ENCODE results near the gene IDI2.
A peak's percentile ranks its signal among the peaks of the same experiment; 100 is the strongest.

Gene IDI2

DNA sequence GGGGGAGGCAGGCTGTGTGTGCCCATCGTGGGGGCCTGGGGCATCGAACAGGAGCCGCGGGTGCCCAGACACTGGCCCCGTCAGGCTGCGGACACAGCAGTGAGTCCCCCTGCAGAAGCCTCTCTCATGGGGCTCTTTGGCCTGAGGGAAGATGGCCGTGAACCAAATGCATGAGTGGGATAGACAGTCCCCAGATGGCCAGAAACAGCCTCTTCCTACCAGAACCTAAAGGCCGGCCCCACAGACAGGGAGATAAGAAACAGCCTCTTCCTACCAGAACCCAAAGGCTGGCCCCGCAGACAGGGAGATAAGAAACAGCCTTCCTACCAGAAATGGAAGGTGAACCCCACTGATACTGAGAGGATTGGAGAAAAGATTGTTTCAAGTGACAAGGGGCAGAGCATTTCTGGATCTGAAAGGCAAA is 16.6 kb downstream of the IDI2 start:
- Histone ChIP-seq H3K4me3 (ENCODE audit: low read depth, low read length) (no peak overlapping the region), H3K36me3 (ENCODE audit: control insufficient read depth, insufficient read depth, low read length) (peaks cover 93% of the 10 kb centered on the region), H3K27ac (ENCODE audit: low read depth, low read length) (peak overlapping the region; percentile 47), H3K9ac (ENCODE audit: low read depth, low read length) (no peak overlapping the region), H3K4me1 (ENCODE audit: control insufficient read depth, insufficient read depth, low read length) (no peaks in the 10 kb centered on the region), H3K27me3 (ENCODE audit: control insufficient read depth, insufficient read depth, low read length) (no peaks in the 10 kb centered on the region), H3K9me3 (ENCODE audit: control insufficient read depth, insufficient read depth, low read length) (no peaks in the 10 kb centered on the region)

DNA sequence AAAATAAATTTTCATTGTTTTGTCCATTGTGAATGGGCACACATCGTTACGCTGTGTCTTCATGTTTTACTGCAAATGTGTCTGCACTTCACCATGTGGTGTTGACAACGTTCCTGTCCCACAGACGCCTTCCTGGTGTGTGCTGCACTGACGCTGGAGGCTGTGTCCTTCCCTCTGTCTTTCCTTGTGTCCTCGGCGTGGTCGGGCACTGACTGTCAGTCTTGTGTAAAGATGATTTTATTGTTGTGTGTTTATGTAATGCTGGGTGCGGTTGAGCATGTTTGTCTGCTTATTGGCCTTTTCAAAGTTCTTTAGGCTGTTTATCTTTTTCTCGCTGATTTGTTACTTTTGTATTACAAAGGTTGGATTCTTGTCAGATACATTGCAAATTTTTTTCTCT is 18.1 kb downstream of the IDI2 start:
- H3K27me3 ChIP-seq (ENCODE audit: control insufficient read depth, insufficient read depth, low read length) = no peaks in the 10 kb centered on the region
- H3K4me1 ChIP-seq (ENCODE audit: control insufficient read depth, insufficient read depth, low read length) = no peaks in the 10 kb centered on the region
- no peak overlapping the region for H3K27ac ChIP-seq (ENCODE audit: low read depth, low read length)
- no peak overlapping the region for H3K9ac ChIP-seq (ENCODE audit: low read depth, low read length)
- H3K9me3 ChIP-seq (ENCODE audit: control insufficient read depth, insufficient read depth, low read length) = no peaks in the 10 kb centered on the region
- peaks cover 96% of the 10 kb centered on the region for H3K36me3 ChIP-seq (ENCODE audit: control insufficient read depth, insufficient read depth, low read length)
- H3K4me3 ChIP-seq (ENCODE audit: low read depth, low read length) = no peak overlapping the region

DNA sequence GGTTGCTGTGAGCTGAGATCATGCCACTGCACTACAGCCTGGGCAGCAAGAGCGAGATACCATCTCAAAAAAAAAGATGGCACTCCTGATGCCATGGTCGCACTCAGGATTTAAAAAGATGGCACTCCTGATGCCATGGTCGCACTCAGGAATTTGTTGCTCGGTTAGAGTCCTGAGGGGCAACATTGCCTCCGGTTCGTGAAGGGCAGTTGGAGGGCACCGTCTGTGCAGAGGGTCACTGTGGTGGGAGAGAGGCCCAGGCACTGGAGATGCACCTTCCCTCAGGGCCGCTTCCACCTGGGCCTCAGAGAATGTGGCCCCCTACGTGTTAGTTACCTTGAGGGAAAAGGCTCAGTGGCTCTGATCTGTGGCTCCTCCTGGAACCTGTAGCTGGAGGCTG is 19.1 kb downstream of the IDI2 start:
- H3K27me3 ChIP-seq (ENCODE audit: control insufficient read depth, insufficient read depth, low read length) = no peaks in the 10 kb centered on the region
- H3K27ac ChIP-seq (ENCODE audit: low read depth, low read length) = no peak overlapping the region
- no peaks in the 10 kb centered on the region for H3K9me3 ChIP-seq (ENCODE audit: control insufficient read depth, insufficient read depth, low read length)
- H3K4me3 ChIP-seq (ENCODE audit: low read depth, low read length) = no peak overlapping the region
- H3K36me3 ChIP-seq (ENCODE audit: control insufficient read depth, insufficient read depth, low read length) = peaks cover 96% of the 10 kb centered on the region
- no peaks in the 10 kb centered on the region for H3K4me1 ChIP-seq (ENCODE audit: control insufficient read depth, insufficient read depth, low read length)
- no peak overlapping the region for H3K9ac ChIP-seq (ENCODE audit: low read depth, low read length)

DNA sequence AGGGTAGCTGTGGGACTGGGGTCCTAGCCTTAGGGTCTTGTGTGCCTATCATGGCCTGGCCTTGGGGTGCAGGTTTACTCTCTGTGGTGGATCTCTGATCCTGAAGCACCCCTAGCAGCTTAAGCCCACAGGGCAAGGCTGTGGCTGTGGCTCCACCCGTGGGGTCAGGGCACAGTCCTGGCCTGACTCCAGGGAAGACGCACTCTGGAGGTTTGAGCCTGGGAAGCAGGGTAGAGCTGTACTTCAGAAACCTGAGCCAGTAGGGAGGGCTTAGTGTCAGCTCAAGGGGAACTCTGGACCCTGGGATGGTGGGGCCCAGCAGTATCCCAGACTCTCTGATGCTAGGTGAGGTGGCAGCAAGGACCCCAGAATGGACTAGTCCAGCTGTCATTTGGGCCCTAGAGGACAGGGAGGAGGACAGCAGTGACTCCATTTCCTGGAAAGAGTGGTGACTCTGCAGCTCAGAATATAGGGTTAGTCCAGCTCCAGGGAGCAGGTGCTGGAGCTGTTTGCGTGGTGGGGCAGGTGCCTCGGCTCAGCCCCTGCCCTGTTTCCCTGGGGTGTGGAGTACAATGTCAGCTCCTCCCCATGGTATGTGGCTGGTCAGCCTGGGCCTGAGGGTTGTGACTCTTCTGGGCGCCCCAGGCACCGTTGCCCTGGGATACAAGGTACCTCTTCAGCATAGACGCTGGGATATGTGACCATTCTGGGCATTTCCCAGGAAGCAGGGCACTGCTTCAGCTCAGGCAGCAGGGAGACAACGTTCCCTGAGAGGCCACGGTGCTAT is 21.6 kb downstream of the IDI2 start:
- peaks cover 97% of the 10 kb centered on the region for H3K36me3 ChIP-seq (ENCODE audit: control insufficient read depth, insufficient read depth, low read length)
- no peak overlapping the region for H3K9ac ChIP-seq (ENCODE audit: low read depth, low read length)
- H3K4me3 ChIP-seq (ENCODE audit: low read depth, low read length) = no peak overlapping the region
- no peaks in the 10 kb centered on the region for H3K9me3 ChIP-seq (ENCODE audit: control insufficient read depth, insufficient read depth, low read length)
- no peaks in the 10 kb centered on the region for H3K27me3 ChIP-seq (ENCODE audit: control insufficient read depth, insufficient read depth, low read length)
- no peaks in the 10 kb centered on the region for H3K4me1 ChIP-seq (ENCODE audit: control insufficient read depth, insufficient read depth, low read length)
- H3K27ac ChIP-seq (ENCODE audit: low read depth, low read length) = no peak overlapping the region

DNA sequence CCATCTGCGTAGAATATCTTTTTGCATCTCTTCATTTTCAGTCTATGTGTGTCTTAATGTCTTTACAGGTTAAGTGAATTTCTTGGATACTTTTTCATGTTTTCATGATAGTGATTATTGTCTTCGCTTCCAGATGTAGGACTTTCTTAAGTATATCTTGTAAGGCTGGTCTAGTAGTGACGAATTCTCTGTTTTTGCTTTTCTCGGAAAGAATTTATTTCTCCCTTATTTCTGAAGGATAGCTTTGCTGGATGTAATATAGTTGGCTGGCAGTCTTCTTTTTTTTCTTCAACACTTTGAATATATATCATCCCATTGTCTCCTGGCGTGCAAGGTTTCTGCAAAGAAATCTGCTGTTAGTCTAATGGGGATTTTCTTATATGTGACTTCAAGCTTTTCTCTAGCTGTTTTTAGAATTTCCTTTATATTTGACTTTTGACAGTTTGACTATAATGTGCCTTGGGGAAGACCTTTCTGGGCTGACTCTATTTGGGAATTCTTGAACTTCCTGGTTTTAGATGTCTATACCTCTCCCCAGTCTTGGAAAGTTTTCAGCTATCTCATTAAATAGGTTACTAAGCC is 23.1 kb downstream of the IDI2 start:
- Histone ChIP-seq H3K4me3 (ENCODE audit: low read depth, low read length) (no peak overlapping the region), H3K36me3 (ENCODE audit: control insufficient read depth, insufficient read depth, low read length) (peaks cover 97% of the 10 kb centered on the region), H3K4me1 (ENCODE audit: control insufficient read depth, insufficient read depth, low read length) (no peaks in the 10 kb centered on the region), H3K27me3 (ENCODE audit: control insufficient read depth, insufficient read depth, low read length) (no peaks in the 10 kb centered on the region), H3K9ac (ENCODE audit: low read depth, low read length) (no peak overlapping the region), H3K27ac (ENCODE audit: low read depth, low read length) (no peak overlapping the region), H3K9me3 (ENCODE audit: control insufficient read depth, insufficient read depth, low read length) (no peaks in the 10 kb centered on the region)

DNA sequence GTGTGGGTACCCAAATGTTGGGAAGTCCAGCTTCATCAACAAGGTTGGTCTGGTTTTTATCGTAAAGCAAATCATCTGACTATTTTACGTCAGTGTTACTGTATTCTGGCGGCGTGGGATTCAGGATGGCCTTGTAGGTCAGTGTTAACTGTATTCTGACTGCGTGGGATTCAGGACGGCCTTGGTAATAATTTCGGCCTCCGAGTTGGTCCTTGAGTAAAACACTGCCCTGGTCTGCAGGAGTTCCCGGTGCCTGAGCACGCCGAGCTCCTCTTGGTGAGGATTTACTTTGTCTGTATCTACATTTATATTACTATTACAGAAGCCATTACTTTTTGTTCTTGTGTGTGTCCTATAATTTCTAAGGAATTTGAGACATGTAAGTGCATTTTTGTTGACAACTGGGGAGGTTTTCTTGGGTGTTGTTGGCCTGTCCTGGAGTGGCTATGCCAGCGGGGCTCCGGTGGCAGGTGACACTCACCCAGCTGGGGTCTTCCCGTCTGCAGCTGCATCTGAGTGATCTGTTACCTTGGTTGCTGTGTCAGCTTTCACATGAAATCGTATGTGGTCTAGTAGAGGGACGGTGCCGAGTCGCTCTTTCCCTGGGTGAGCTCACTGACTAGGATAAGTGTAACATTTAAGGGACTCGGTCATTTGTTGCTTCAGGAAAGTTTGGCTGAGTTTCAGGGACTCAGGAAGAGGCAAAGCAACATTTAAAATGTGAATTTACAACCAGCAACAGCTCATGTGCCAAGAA is 28.2 kb downstream of the IDI2 start:
- no peak overlapping the region for H3K27ac ChIP-seq (ENCODE audit: low read depth, low read length)
- no peaks in the 10 kb centered on the region for H3K9me3 ChIP-seq (ENCODE audit: control insufficient read depth, insufficient read depth, low read length)
- H3K27me3 ChIP-seq (ENCODE audit: control insufficient read depth, insufficient read depth, low read length) = no peaks in the 10 kb centered on the region
- no peak overlapping the region for H3K4me3 ChIP-seq (ENCODE audit: low read depth, low read length)
- H3K9ac ChIP-seq (ENCODE audit: low read depth, low read length) = no peak overlapping the region
- H3K4me1 ChIP-seq (ENCODE audit: control insufficient read depth, insufficient read depth, low read length) = no peaks in the 10 kb centered on the region
- peaks cover 98% of the 10 kb centered on the region for H3K36me3 ChIP-seq (ENCODE audit: control insufficient read depth, insufficient read depth, low read length)

DNA sequence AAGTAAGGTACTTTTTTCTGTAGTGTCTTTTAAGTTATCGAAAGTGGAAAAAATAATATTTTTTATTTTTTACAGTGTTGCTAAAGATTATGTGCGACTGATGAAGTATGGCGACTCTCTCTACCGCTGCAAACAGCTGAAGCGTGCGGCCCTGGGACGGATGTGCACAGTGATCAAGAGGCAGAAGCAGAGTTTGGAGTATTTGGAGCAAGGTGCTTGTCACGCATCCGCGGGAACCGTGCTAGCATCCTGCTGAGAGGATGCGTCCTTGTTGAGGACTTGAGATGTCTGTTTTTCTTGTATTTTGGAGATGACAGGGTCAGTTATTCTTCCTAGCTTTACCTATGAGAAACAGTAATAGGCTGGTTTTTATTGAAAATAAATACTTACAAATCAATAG is 29.6 kb downstream of the IDI2 start:
- no peak overlapping the region for H3K27ac ChIP-seq (ENCODE audit: low read depth, low read length)
- no peak overlapping the region for H3K9ac ChIP-seq (ENCODE audit: low read depth, low read length)
- H3K36me3 ChIP-seq (ENCODE audit: control insufficient read depth, insufficient read depth, low read length) = peaks cover 88% of the 10 kb centered on the region
- no peak overlapping the region for H3K4me3 ChIP-seq (ENCODE audit: low read depth, low read length)
- H3K4me1 ChIP-seq (ENCODE audit: control insufficient read depth, insufficient read depth, low read length) = no peaks in the 10 kb centered on the region
- H3K9me3 ChIP-seq (ENCODE audit: control insufficient read depth, insufficient read depth, low read length) = no peaks in the 10 kb centered on the region
- no peaks in the 10 kb centered on the region for H3K27me3 ChIP-seq (ENCODE audit: control insufficient read depth, insufficient read depth, low read length)

DNA sequence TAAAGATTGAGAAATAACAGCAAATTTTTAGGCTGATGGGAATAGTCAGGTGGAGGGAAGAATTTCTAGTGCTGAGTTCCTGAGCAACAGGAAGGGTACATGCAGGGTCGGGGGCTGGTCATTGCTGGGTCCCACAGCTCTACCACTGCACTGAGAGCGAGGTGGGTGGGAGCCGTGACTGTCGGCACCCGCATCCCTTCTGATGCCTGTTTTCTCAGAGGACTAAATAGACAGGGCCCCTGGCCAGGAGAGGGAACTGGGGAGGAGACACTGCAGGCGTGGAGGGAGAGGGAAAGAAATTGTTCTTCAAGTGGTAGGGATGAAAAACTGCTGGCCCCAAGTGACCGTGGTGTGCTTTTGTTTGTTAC is 30.1 kb downstream of the IDI2 start:
- no peak overlapping the region for H3K9ac ChIP-seq (ENCODE audit: low read depth, low read length)
- no peak overlapping the region for H3K4me3 ChIP-seq (ENCODE audit: low read depth, low read length)
- H3K27ac ChIP-seq (ENCODE audit: low read depth, low read length) = no peak overlapping the region
- no peaks in the 10 kb centered on the region for H3K4me1 ChIP-seq (ENCODE audit: control insufficient read depth, insufficient read depth, low read length)
- H3K27me3 ChIP-seq (ENCODE audit: control insufficient read depth, insufficient read depth, low read length) = no peaks in the 10 kb centered on the region
- H3K36me3 ChIP-seq (ENCODE audit: control insufficient read depth, insufficient read depth, low read length) = peaks cover 88% of the 10 kb centered on the region
- no peaks in the 10 kb centered on the region for H3K9me3 ChIP-seq (ENCODE audit: control insufficient read depth, insufficient read depth, low read length)

DNA sequence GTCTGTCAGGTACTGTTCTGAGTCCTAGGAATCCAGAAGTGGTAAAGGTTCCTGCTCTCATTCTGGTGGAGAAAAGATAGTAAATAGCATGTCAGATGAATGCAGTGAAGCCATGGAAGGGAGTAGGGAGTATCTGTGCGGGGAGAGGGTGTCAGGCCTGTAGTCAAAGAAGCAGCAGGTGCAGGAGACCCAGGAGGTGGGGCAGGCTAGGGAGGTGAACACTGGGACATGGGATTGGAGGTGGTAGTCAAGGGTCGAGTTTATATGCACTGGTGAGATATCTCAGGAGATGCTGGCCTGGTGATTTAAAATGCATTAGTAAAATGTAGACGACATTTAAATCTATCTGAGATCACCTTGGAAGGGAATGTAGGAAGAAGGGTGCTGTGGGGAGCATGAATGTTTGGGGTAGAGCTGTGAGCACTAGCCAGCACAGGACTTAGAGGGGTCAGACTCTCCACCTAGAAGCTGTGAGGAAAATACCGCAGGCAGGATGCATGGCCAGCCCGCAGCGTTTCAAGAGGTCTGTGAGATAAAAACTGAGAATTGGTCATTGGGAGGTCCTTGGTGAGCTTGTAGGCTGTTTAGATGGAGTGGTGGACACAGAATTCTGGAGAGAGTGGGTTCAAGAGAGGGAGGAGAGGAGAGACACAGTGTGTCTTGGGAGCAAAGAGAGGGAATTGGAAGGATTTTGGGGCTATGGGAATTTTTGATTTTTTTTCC is 30.7 kb downstream of the IDI2 start:
- Histone ChIP-seq H3K4me3 (ENCODE audit: low read depth, low read length) (no peak overlapping the region), H3K9me3 (ENCODE audit: control insufficient read depth, insufficient read depth, low read length) (no peaks in the 10 kb centered on the region), H3K27me3 (ENCODE audit: control insufficient read depth, insufficient read depth, low read length) (no peaks in the 10 kb centered on the region), H3K9ac (ENCODE audit: low read depth, low read length) (no peak overlapping the region), H3K27ac (ENCODE audit: low read depth, low read length) (no peak overlapping the region), H3K4me1 (ENCODE audit: control insufficient read depth, insufficient read depth, low read length) (no peaks in the 10 kb centered on the region), H3K36me3 (ENCODE audit: control insufficient read depth, insufficient read depth, low read length) (peaks cover 86% of the 10 kb centered on the region)

DNA sequence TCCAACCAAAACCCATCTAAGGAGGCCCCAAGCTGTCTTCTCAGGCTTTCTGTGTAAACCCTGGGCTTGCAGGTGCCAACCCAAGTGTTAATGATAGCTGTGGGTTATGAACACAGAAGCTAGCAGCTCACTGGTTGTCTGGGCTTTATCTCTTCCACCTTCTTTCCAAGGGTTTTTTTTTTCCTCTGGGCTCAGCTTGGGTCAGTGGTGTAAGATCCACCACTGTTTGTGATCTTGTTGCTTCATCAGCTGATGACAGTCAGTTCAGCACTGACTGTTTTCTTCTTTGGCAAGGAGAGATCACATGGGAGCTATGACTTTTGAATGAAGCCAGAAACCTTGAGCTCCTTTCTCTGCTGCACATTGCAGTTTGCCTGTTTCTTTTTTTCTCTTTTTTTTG is 32.8 kb downstream of the IDI2 start:
- Histone ChIP-seq H3K36me3 (ENCODE audit: control insufficient read depth, insufficient read depth, low read length) (peaks cover 67% of the 10 kb centered on the region), H3K27ac (ENCODE audit: low read depth, low read length) (no peak overlapping the region), H3K27me3 (ENCODE audit: control insufficient read depth, insufficient read depth, low read length) (no peaks in the 10 kb centered on the region), H3K9me3 (ENCODE audit: control insufficient read depth, insufficient read depth, low read length) (no peaks in the 10 kb centered on the region), H3K9ac (ENCODE audit: low read depth, low read length) (no peak overlapping the region), H3K4me3 (ENCODE audit: low read depth, low read length) (no peak overlapping the region), H3K4me1 (ENCODE audit: control insufficient read depth, insufficient read depth, low read length) (peaks cover 3% of the 10 kb centered on the region; the same call in 1 of the 2 replicates)
